A549 treated with AZD2906 at 1 μM for 4 hours (cell line): ENCODE data around the gene PCDHGB6. TPM values are rescaled to one million over a fixed set of nuclear protein-coding genes. Genes with fewer than 3 reads are reported as not detected.

ENCODE experiments used
- total RNA-seq: library from RNA; stranded (reverse); fragments of 200-300 nt; extraction: Qiagen RNA extraction; gene quantifications from 5 replicates; pipeline ENCODE4 v1.2.3, GENCODE V29; 2022

Gene PCDHGB6
- total RNA-seq, 1 experiment from 2014 or later = 0.10 TPM

Other genes with a start within 250 kb of the PCDHGB6 start
- gene PCDHB7, start 235.4 kb upstream of the PCDHGB6 start, total RNA-seq = 0.01 to 0.03 TPM (median 0.02 TPM) in 3 of 5 replicates, not detected in the others
- 0.24 to 0.28 TPM (median 0.26 TPM) in 5 replicates for gene PCDHB8, start 230.2 kb upstream of the PCDHGB6 start, total RNA-seq
- 0.02 to 0.13 TPM (median 0.06 TPM) in 5 replicates for gene PCDHB16, start 225.6 kb upstream of the PCDHGB6 start, total RNA-seq
- 0.01 to 0.09 TPM (median 0.02 TPM) in 4 of 5 replicates, not detected in the other for gene PCDHB9, start 220.9 kb upstream of the PCDHGB6 start, total RNA-seq
- gene PCDHB10, start 215.7 kb upstream of the PCDHGB6 start, total RNA-seq = 0.02 to 0.06 TPM (median 0.03 TPM) in 3 of 5 replicates, not detected in the others
- 0.05 to 0.08 TPM (median 0.07 TPM) in 5 replicates for gene PCDHB11, start 208.4 kb upstream of the PCDHGB6 start, total RNA-seq
- 0.01 to 0.02 TPM in 2 of 5 replicates, not detected in the others for gene PCDHB12, start 199.3 kb upstream of the PCDHGB6 start, total RNA-seq
- gene PCDHB13, start 194.1 kb upstream of the PCDHGB6 start, total RNA-seq = 0.03 to 0.08 TPM (median 0.06 TPM) in 5 replicates
- 0.03 to 0.09 TPM (median 0.06 TPM) in 5 replicates for gene PCDHB14, start 184.7 kb upstream of the PCDHGB6 start, total RNA-seq
- 0.03 to 0.13 TPM (median 0.07 TPM) in 5 replicates for gene PCDHB15, start 162.6 kb upstream of the PCDHGB6 start, total RNA-seq
- not detected in 5 replicates for gene SLC25A2, start 104.0 kb upstream of the PCDHGB6 start, total RNA-seq
- 59.3 to 79.3 TPM (median 67.9 TPM) in 5 replicates for gene TAF7, start 87.2 kb upstream of the PCDHGB6 start, total RNA-seq
- gene PCDHGA1, start 77.5 kb upstream of the PCDHGB6 start, total RNA-seq = 0.23 to 0.32 TPM (median 0.27 TPM) in 5 replicates
- gene PCDHGA2, start 69.3 kb upstream of the PCDHGB6 start, total RNA-seq = 0.40 to 0.74 TPM (median 0.53 TPM) in 5 replicates
- 0.02 to 0.03 TPM in 2 of 5 replicates, not detected in the others for gene PCDHGA3, start 64.2 kb upstream of the PCDHGB6 start, total RNA-seq
- 1.4 to 1.9 TPM (median 1.7 TPM) in 5 replicates for gene PCDHGB1, start 57.9 kb upstream of the PCDHGB6 start, total RNA-seq
- 0.06 to 0.13 TPM (median 0.11 TPM) in 5 replicates for gene PCDHGA4, start 53.0 kb upstream of the PCDHGB6 start, total RNA-seq
- 0.05 to 0.08 TPM (median 0.07 TPM) in 5 replicates for gene PCDHGB2, start 48.0 kb upstream of the PCDHGB6 start, total RNA-seq
- gene PCDHGA5, start 43.9 kb upstream of the PCDHGB6 start, total RNA-seq = 0.13 to 0.17 TPM (median 0.16 TPM) in 5 replicates
- 0.11 to 0.23 TPM (median 0.14 TPM) in 5 replicates for gene PCDHGB3, start 37.8 kb upstream of the PCDHGB6 start, total RNA-seq
- gene PCDHGA6, start 34.1 kb upstream of the PCDHGB6 start, total RNA-seq = 0.11 to 0.28 TPM (median 0.24 TPM) in 5 replicates
- gene PCDHGA7, start 25.3 kb upstream of the PCDHGB6 start, total RNA-seq = 0.71 to 1.2 TPM (median 0.76 TPM) in 5 replicates
- 0.81 to 1.0 TPM (median 0.92 TPM) in 5 replicates for gene PCDHGB4, start 20.3 kb upstream of the PCDHGB6 start, total RNA-seq
- 0.02 to 0.03 TPM (median 0.02 TPM) in 4 of 5 replicates, not detected in the other for gene PCDHGA8, start 15.4 kb upstream of the PCDHGB6 start, total RNA-seq
- gene PCDHGB5, start 10.1 kb upstream of the PCDHGB6 start, total RNA-seq = 1.9 to 2.5 TPM (median 2.2 TPM) in 5 replicates
- gene PCDHGA9, start 5.2 kb upstream of the PCDHGB6 start, total RNA-seq = 0.03 to 0.05 TPM (median 0.05 TPM) in 5 replicates
- 0.02 to 0.03 TPM in 2 of 5 replicates, not detected in the others for gene PCDHGA10, start 5.0 kb downstream of the PCDHGB6 start, total RNA-seq
- 0.03 to 0.13 TPM (median 0.07 TPM) in 3 of 5 replicates, not detected in the others for gene PCDHGB7, start 9.7 kb downstream of the PCDHGB6 start, total RNA-seq
- not detected in 5 replicates for gene PCDHGA11, start 13.0 kb downstream of the PCDHGB6 start, total RNA-seq
- gene PCDHGA12, start 22.5 kb downstream of the PCDHGB6 start, total RNA-seq = 0.01 TPM in 1 of 5 replicates, not detected in the others
- 5.0 to 6.6 TPM (median 5.7 TPM) in 5 replicates for gene PCDHGC3, start 67.9 kb downstream of the PCDHGB6 start, total RNA-seq
- 0.02 to 0.07 TPM in 2 of 5 replicates, not detected in the others for gene PCDHGC4, start 77.0 kb downstream of the PCDHGB6 start, total RNA-seq
- gene PCDHGC5, start 81.1 kb downstream of the PCDHGB6 start, total RNA-seq = 0.02 to 0.03 TPM in 2 of 5 replicates, not detected in the others
- gene DIAPH1, start 211.0 kb downstream of the PCDHGB6 start, total RNA-seq = 87.8 to 96.8 TPM (median 93.1 TPM) in 5 replicates
- gene HDAC3, start 228.8 kb downstream of the PCDHGB6 start, total RNA-seq = 44.8 to 50.8 TPM (median 47.2 TPM) in 5 replicates
- gene RELL2, start 229.0 kb downstream of the PCDHGB6 start, total RNA-seq = 4.0 to 5.2 TPM (median 4.6 TPM) in 5 replicates
- gene FCHSD1, start 243.4 kb downstream of the PCDHGB6 start, total RNA-seq = 6.8 to 10.3 TPM (median 9.6 TPM) in 5 replicates